GM23338 (cell line): ENCODE measurements around the gene TACSTD2. TPM values are rescaled to one million over a fixed set of nuclear protein-coding genes. Genes with fewer than 3 reads are reported as not detected.

Experiments
- ATAC-seq: fragments of 200-7000 bp; cut with Tn5 transposase; 3 replicates; pipeline ENCODE4 v1.9.1; 2020
- DNase-seq: peaks from one replicate; pipeline ENCODE4 v3.0.0-alpha.2; 2015; ENCODE audit warnings: low spot score
- H2AFZ ChIP-seq: fragments of 200-600 bp; sonication (generic); 2 replicates; pipeline ENCODE4 v1.8.0; 2016; ENCODE audit warnings: antibody characterized with exemption, mild to moderate bottlenecking, moderate library complexity
- H3F3A ChIP-seq: fragments of 200-600 bp; sonication (generic); replicated peaks from 2 replicates; pipeline ENCODE4 v1.8.0; 2017; ENCODE audit warnings: antibody characterized with exemption, mixed run types, low read depth
- H3K27ac ChIP-seq: fragments of 200-600 bp; sonication (generic); 2 replicates; pipeline ENCODE4 v1.6.1; 2016; ENCODE audit warnings: low read depth
- H3K27me3 ChIP-seq: fragments of 200-600 bp; sonication (generic); 2 replicates; pipeline ENCODE4 v1.8.0; 2016; ENCODE audit warnings: mild to moderate bottlenecking, mixed run types, moderate library complexity; ENCODE audit not compliant: insufficient read depth
- H3K36me3 ChIP-seq: fragments of 200-600 bp; sonication (generic); 2 replicates; pipeline ENCODE4 v1.8.0; 2016; ENCODE audit warnings: mild to moderate bottlenecking; ENCODE audit not compliant: insufficient read depth
- H3K4me1 ChIP-seq: fragments of 200-600 bp; sonication (generic); 2 replicates; pipeline ENCODE4 v1.8.0; 2016; ENCODE audit warnings: mild to moderate bottlenecking, moderate library complexity; ENCODE audit not compliant: insufficient read depth
- H3K4me2 ChIP-seq: fragments of 200-600 bp; sonication (generic); 2 replicates; pipeline ENCODE4 v1.7.1; 2017; ENCODE audit warnings: mixed run types
- H3K4me3 ChIP-seq: fragments of 200-600 bp; sonication (generic); 2 replicates; pipeline ENCODE4 v1.6.1; 2016; ENCODE audit warnings: mixed run types
- H3K79me2 ChIP-seq: fragments of 200-600 bp; sonication (generic); replicated peaks from 2 replicates; pipeline ENCODE4 v1.8.0; 2017; ENCODE audit warnings: mild to moderate bottlenecking; ENCODE audit not compliant: insufficient read depth
- H3K9me2 ChIP-seq: fragments of 200-600 bp; sonication (generic); 2 replicates; pipeline ENCODE4 v1.8.0; 2017; ENCODE audit not compliant: insufficient read depth
- H4K20me1 ChIP-seq: fragments of 200-600 bp; sonication (generic); replicated peaks from 2 replicates; pipeline ENCODE4 v1.8.0; 2017; ENCODE audit warnings: mild to moderate bottlenecking; ENCODE audit not compliant: insufficient read depth
- H3K27ac Mint-ChIP-seq: 2 replicates; pipeline ENCODE4 v1.8.0; 2020; ENCODE audit warnings: inconsistent platforms, mild to moderate bottlenecking, moderate library complexity, mixed read lengths
- H3K27me3 Mint-ChIP-seq: 3 replicates; pipeline ENCODE4 v1.8.0; 2022; ENCODE audit warnings: low read depth, mild to moderate bottlenecking, moderate library complexity, mixed read lengths, inconsistent platforms; ENCODE audit not compliant: insufficient read depth, poor library complexity
- H3K36me3 Mint-ChIP-seq: 3 replicates; pipeline ENCODE4 v1.8.0; 2021; ENCODE audit warnings: low read depth, mild to moderate bottlenecking, inconsistent platforms, moderate library complexity, mixed read lengths
- H3K4me1 Mint-ChIP-seq: 3 replicates; pipeline ENCODE4 v1.8.0; 2020; ENCODE audit warnings: mild to moderate bottlenecking, inconsistent platforms, mixed read lengths
- H3K4me3 Mint-ChIP-seq: 3 replicates; pipeline ENCODE4 v1.8.0; 2021; ENCODE audit warnings: moderate library complexity, mild to moderate bottlenecking, inconsistent platforms, mixed read lengths
- H3K9me3 Mint-ChIP-seq: 3 replicates; pipeline ENCODE4 v1.8.0; 2020; ENCODE audit warnings: moderate library complexity, mild to moderate bottlenecking, inconsistent platforms, mixed read lengths
- CREB1 ChIP-seq: fragments of 250-450 bp; sonication (Bioruptor Pico); IDR thresholded peaks from 2 replicates; pipeline ENCODE4 v1.5.0; 2020; ENCODE audit warnings: low read depth, mild to moderate bottlenecking, moderate library complexity
- CTCF ChIP-seq, 2 experiments: fragments of 200-600 bp in 1 of 2; sonication (generic) in 1 of 2; conservative IDR thresholded peaks; 2 replicates each; pipeline versions ENCODE4 v1.5.1 to v1.6.1; 2016 to 2017; ENCODE audit warnings: antibody characterized with exemption in 2 of 2, low read depth in 2 of 2, mild to moderate bottlenecking in 2 of 2, moderate library complexity in 1 of 2
- ETS1 ChIP-seq: IDR thresholded peaks from 2 replicates; pipeline ENCODE4 v1.6.1; 2016; ENCODE audit warnings: antibody characterized with exemption
- EZH2 ChIP-seq: fragments of 200-600 bp; sonication (generic); IDR thresholded peaks from one replicate; pipeline ENCODE4 v1.8.0; 2017; ENCODE audit warnings: antibody characterized with exemption, mild to moderate bottlenecking, low read depth; ENCODE audit not compliant: unreplicated experiment
- EZH2phosphoT487 ChIP-seq: fragments of 200-600 bp; sonication (generic); IDR thresholded peaks from one replicate; pipeline ENCODE4 v1.8.1; 2018; ENCODE audit warnings: antibody characterized with exemption; ENCODE audit not compliant: unreplicated experiment
- JUNB ChIP-seq: IDR thresholded peaks from one replicate; pipeline ENCODE4 v1.6.1; 2016; ENCODE audit warnings: antibody characterized with exemption; ENCODE audit not compliant: unreplicated experiment
- NANOG ChIP-seq: IDR thresholded peaks from 2 replicates; pipeline ENCODE4 v1.6.1; 2016; ENCODE audit warnings: antibody characterized with exemption, borderline replicate concordance
- POLR2AphosphoS5 ChIP-seq: IDR thresholded peaks from 2 replicates; pipeline ENCODE4 v1.6.1; 2016; ENCODE audit warnings: antibody characterized with exemption, low read depth
- REST ChIP-seq: IDR thresholded peaks from one replicate; pipeline ENCODE4 v1.6.1; 2018; ENCODE audit warnings: antibody characterized with exemption; ENCODE audit not compliant: unreplicated experiment
- STAT1 ChIP-seq: IDR thresholded peaks from one replicate; pipeline ENCODE4 v1.6.1; 2016; ENCODE audit warnings: antibody characterized with exemption; ENCODE audit not compliant: unreplicated experiment
- ZNF114 ChIP-seq: fragments of 250-450 bp; sonication (Bioruptor Pico); IDR thresholded peaks from 2 replicates; pipeline ENCODE4 v1.5.0; 2020; ENCODE audit warnings: mild to moderate bottlenecking, moderate library complexity
- ZNF331 ChIP-seq: fragments of 250-450 bp; sonication (Bioruptor Pico); IDR thresholded peaks from 2 replicates; pipeline ENCODE4 v1.5.0; 2020; ENCODE audit warnings: low read depth, mild to moderate bottlenecking, moderate library complexity
- ZNF462 ChIP-seq: fragments of 250-450 bp; sonication (Bioruptor Pico); IDR thresholded peaks from 2 replicates; pipeline ENCODE4 v1.5.0; 2020; ENCODE audit warnings: mild to moderate bottlenecking, moderate library complexity
- polyA plus RNA-seq: library from polyadenylated mRNA; unstranded; fragments of >200 nt; fragmentation: Nextera tagmentation; extraction: Ambion mirVana; gene quantifications from 2 replicates; pipeline ENCODE4 v1.2.1, GENCODE V29; 2016
- total RNA-seq: library from RNA; depleted of rRNA; stranded (reverse); fragments of >200 nt; shearing (Covaris generic); gene quantifications from 2 replicates; pipeline ENCODE4 v1.2.3, GENCODE V29; 2014

The TACSTD2 gene
- total and polyA plus RNA-seq, 2 experiments from 2014 or later, result 0.86 to 1.5 TPM

GRCh38 chr1:58591806-58592205, 14.8 kb upstream of the TACSTD2 start:
- H3K27ac ChIP-seq, result no peak overlapping the region
- Mint-ChIP-seq H3K4me1 (no peaks in the 10 kb centered on the region), H3K9me3 (no peaks in the 10 kb centered on the region), H3K36me3 (no peaks in the 10 kb centered on the region), H3K27ac (no peak overlapping the region), H3K27me3 (peaks cover 6% of the 10 kb centered on the region), H3K4me3 (no peak overlapping the region)
- no peak overlapping the region for H3K4me2 ChIP-seq
- no peak overlapping the region for H3K4me3 ChIP-seq
- ATAC-seq (no peak), DNase-seq (no peak)
- H3K79me2 ChIP-seq, result no peaks in the 10 kb centered on the region
- H3K4me1 ChIP-seq, result no peaks in the 10 kb centered on the region
- no peak for TF ChIP-seq CTCF (conservative IDR thresholded peaks at IDR 0.05; ENCODE audit: low read depth in 2 of 2)
- TF ChIP-seq POLR2AphosphoS5, result no peak
- TF ChIP-seq ZNF114 (CRISPR knock-in tag), result no peak
- TF ChIP-seq REST, result no peak
- TF ChIP-seq NANOG, result no peak
- no peak for TF ChIP-seq STAT1
- no peak for TF ChIP-seq ETS1
- no peak for TF ChIP-seq ZNF462
- no peak for TF ChIP-seq CREB1 (CRISPR knock-in tag)
- TF ChIP-seq EZH2, result no peak
- no peak for TF ChIP-seq ZNF331 (CRISPR knock-in tag)
- TF ChIP-seq EZH2phosphoT487, result no peak
- no peak for TF ChIP-seq JUNB
- H3K9me2 ChIP-seq, result 0 out of 2 replicates have a peak, but pooled peaks cover 2% of the 10 kb centered on the region
- no peaks in the 10 kb centered on the region for H4K20me1 ChIP-seq
- no peaks in the 10 kb centered on the region; the same call in 1 of the 2 replicates for H3K27me3 ChIP-seq
- H3K36me3 ChIP-seq, result no peaks in the 10 kb centered on the region
- no peaks in the 10 kb centered on the region for H3F3A ChIP-seq
- no peak overlapping the region for H2AFZ ChIP-seq
